ENCODE results near the gene OR2V1.
"Not testable (repeated sequence)": the region's sequence is repeated elsewhere in the genome, so short reads cannot be mapped to it uniquely, and the experiment has no call there.

Gene OR2V1

GRCh38 chr5:181127907-181128626 lies 2.9 kb downstream of the OR2V1 start:
- DNase-seq (ENCODE audit: low read depth) = no peak

DNA sequence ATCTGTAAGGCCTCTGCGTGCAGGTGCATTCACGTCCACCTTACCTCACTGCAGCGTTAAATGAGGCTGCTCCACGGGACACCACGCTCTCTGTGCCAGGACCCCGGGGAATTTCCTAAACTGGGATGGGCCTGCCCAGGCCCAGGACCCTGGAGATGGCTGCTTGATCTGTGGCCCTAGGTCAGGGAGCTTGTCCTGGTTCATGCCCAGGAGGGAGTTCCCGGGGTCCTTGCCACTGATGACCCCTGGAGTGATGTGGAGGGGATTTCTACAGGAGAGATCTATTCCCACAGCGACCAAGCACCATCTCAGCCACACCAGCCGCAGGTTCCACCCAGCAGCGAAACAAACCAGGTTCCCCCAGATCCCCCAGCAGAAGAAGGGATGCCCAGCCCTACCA lies 3.5 kb downstream of the OR2V1 start:
- DNase-seq (ENCODE audit: low read depth) = no peak

GRCh38 chr5:181126841-181127240 lies 4.1 kb downstream of the OR2V1 start:
- DNase-seq (ENCODE audit: low read depth) = no peak

DNA sequence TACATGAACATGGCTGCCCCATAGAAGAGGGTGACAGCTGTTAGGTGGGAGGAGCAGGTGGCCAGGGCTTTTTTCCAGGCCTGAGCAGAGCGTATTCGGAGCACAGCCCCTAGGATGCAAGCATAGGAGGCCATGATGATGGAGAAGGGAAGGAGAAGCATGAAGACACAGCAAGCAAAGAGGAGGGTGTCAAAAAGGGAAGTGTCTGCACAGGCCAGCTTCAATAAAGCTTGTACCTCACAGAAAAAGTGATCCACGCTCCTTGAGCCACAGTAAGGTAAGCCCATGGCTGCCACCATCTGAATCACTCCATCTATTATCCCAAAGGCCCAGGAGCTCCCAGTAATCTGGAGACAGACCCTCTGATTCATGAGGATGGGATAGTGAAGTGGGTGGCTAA lies 6.4 kb downstream of the OR2V1 start:
- DNase-seq (ENCODE audit: low read depth) = no peak

DNA sequence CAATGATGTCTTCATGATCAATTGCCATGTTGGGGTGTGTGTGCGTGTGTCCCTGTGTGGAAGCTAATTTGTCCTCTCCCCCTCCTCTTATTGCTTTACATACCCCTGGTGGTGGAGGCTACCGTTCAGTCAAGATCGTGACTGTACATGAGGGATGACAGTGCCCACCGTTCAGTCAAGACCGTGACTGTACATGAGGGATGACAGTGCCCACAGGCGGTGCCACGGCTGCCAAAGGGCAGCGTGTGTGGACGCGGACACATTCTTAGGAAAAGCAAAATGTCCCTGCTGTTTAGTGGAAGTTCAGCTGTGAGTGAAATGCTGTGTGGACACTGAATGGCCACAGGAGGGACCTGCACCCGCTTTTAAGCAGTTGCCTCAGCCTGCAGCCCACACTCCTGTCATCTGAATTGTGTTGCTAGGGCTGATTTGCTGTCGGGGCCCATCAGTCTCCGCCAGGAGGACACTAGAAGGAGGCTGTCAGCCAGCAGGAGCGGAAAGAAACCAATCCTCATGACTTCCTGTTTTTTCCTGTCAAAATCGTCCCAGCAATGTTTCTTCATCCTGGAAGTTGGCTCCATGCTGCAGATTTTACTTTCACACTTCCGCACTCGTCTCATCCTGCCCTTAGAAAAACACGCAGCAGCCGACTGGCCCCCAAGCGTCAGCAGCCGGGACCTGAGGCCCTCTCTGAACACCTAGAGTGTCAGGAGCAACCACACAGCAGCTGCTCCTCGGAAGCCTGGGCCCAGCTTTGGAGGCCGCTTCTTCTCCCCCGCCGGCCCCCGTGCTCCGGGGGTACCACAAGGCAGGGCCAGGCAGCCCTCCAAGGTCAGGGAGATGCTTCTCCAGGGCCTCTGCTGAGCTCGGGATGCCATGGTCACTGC lies 9.1 kb downstream of the OR2V1 start:
- DNase-seq (ENCODE audit: low read depth) = no peak

DNA sequence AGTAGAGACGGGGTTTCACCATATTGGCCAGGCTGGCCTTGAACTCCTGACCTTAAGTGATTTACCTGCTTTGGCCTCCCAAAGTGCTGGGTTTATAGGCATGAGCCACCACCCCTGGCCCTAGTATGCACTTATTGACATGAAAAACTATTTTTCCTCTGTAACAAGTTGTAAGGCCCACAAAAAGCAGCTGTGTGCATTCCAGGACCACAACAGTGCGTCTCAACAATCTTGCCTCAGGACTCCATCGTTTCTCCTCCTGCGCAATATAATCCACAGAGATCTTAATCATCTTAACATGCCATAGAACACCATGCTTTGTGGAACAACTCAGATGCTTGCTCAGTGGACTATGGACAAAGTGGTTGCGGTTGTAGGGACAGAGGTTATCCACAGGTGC lies 10.2 kb downstream of the OR2V1 start:
- no peak for DNase-seq (ENCODE audit: low read depth)

DNA sequence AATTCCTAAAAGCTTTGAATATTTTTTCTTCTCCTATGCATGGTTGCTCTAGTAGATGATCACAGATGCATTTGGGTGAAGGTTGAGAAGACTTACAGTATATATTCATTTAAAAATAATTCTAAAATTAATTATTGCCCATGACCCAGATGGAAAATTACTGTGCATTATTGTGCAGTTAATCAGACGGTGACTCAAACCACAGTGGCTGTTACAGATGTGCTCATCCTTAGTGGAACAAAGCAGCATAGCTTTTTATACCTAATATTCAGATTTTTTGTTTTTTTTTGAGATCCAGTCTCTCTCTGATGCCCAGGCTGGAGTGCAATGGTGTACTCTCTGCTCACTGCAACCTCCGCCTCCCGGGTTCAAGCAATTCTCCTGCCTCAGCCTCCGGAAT lies 10.7 kb downstream of the OR2V1 start:
- DNase-seq (ENCODE audit: low read depth) = no peak

DNA sequence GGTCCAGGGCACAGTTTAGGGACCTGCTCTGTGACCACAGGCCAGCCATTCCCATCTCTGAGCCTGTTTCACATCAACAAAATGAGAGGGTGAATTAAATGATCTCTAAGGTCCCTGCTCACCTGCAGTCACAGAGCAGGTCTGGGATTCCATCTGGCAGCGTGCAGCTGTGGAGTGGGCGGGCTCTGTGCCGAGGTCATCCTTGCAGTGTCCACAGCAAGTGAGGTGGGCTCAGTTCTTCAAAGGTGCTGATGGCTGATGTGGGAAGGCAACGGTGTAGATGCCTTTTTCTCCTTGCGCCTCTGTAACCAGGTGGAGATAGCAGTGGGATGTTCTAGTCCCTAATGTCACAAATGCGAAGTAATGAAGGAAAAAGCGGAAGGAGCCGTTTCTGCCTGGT lies 11.9 kb downstream of the OR2V1 start:
- DNase-seq (ENCODE audit: low read depth) = no peak

DNA sequence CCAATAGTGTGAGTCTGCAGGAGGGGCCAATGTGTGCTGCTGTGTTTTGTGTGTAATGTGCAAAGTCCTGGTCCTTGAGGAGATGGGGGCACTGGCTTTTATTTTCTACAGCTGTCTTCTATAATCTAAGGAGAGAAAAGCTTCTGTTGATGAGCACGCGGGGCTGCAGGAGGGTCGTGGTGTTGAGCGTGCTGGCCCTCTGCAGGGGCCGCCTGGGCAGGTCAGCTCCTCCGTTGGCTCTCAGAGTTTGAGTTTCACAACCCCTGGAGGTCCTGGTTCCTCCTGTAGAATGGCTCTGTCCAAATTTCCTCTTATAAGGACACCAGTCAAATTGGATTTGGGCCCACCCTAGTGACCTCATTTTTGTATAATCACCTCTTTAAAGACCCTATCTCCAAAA lies 12.6 kb downstream of the OR2V1 start:
- no peak for DNase-seq (ENCODE audit: low read depth)

DNA sequence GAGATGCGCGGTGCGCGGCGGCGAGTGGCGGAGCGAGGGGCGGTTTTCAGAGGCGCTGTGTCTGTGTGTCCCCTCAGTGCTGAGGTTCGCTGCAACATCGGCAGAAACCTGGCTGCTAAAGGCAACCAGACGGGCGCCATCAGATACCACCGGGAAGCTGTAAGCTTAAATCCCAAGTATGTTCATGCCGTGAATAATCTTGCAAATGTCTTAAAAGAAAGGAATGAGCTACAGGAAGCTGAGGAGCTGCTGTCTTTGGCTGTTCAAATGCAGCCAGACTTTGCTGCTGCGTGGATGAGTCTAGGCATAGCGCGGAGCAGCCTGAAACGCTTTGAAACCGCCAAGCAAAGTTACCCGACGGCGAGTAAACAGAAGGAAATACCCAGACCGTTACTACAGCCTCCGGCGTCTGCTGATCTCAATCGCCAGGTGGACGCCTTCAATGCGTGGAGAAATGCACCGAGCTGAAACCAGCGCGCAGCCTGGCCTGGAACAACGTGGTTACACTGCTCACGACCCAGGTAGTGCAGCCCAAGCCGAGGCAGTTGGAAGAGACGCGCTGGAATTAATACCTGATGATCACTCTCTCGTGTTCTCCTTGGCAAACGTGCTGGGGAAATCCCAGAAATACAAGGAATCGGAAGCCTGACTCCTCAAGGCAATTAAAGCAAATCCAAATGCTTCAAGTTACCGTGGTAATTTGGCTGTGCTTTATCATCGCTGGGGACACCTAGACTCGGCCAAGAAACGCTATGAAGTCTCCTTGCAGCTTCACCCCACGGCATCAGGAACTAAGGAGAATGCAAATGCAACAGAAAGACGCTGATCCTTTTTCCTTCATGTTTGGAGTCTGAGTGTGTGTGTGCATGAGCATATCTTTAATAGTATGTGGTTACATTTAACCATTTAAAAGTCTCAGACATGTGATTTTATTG lies 15.9 kb downstream of the OR2V1 start:
- DNase-seq (ENCODE audit: low read depth) = no peak

DNA sequence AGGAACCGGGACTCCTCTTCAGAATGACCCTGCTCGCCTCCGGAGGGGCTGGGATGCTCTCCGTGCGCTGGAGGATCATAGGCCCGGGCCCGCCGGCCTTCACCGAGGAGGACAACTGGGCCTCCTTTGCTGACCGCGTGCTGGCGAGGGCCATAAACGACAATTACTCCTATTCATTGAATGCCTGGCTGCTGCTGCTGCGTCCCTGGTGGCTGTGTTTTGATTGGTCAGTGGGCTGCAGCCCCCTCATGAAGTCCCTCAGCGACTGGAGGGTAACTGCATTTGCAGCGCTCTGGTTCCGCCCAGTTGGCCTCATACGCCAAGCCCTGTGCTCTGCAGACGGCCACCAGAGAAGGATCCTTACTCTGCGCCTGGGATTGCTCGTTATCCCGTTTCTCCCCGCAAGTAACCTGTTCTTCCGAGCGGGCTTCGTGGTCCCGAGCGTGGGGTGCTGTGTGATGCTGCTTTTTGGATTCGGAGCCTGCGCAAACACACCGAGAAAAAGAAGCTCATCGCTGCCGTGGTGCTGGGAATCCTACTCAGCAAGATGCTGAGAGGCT lies 16.6 kb downstream of the OR2V1 start:
- no peak for DNase-seq (ENCODE audit: low read depth)

DNA sequence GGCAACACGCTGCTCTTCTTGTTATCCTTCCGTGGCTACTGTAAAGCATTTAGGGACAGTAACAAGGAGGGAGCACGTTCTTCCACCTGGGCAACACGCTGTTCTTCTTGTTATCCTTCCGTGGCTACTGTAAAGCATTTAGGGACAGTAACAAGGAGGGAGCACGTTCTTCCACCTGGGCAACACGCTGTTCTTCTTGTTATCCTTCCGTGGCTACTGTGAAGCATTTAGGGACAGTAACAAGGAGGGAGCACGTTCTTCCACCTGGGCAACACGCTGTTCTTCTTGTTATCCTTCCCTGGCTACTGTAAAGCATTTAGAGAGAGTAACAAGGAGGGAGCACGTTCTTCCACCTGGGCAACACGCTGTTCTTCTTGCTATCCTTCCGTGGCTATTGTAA lies 17.4 kb downstream of the OR2V1 start:
- not testable (repeated sequence) for DNase-seq (ENCODE audit: low read depth)

DNA sequence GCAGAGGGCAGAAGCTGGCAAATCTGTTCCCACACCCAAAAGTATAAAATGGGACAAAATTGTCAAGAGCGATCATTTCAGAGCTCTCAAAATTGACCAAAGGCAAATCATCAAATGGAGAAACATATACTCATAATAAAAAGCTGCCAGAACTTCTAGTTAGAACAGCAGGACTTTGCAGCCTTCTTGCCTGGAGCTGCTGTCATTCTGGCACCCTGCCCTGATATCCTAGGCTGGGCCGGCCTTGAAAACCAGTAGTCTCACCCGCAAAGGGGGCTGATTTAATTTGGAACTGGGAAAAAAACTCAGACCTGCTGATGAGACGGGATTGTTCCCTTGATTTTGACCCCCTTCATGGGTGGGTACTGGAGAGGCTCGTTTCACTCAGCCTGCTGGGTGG lies 18.5 kb downstream of the OR2V1 start:
- no peak for DNase-seq (ENCODE audit: low read depth)

- no peak for DNase-seq (ENCODE audit: low read depth)
These were observed 20.0 kb downstream of the OR2V1 start for GRCh38 chr5:181111010-181111409.

DNA sequence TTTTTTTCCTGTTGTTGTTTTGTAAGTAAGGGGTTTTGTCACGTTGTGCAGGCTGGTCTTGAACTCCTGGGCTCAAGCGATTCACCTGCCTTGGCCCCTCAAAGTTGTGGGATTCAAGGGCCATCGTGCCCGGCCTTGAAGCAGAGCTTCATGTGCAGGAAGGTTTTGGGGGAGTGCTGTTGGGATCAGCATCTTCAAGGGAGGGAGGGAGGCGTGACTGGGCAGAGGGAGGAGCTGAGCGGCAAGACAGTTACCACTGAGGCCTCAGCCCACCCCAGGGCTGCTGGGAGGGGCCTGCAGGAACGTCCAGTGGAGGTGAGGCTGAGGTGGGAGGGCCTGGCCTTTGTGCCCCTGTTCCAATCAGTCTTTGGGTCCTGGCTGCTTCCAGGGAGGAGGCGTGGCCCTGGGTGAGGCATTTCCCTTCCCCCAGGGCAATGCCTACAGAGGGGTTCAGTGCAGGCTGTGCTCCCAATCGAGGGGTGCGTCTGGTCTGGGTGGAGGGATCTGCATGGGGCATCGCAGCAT lies 21.4 kb downstream of the OR2V1 start:
- no peak for DNase-seq (ENCODE audit: low read depth)

GRCh38 chr5:181108578-181109165 lies 22.3 kb downstream of the OR2V1 start:
- DNase-seq (ENCODE audit: low read depth) = no peak

DNA sequence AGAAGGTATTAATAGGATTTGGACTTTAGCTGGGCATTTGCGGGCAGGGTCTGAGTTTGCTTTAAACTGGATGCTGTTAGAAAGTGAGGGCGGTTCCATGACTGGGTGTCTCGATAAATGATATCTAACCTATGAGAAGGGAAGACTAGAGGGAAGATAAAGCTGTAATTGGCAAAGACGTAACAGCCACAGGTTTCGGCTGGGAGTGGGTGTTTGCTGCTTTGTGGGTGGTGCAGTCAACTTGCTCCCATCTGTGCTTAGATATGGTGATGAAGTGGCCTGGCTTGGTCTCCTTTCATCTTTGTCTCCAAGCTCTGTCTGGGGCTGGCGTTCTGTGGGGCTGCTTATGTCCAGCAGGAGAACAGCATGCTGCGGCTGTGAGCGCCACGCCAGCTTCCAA lies 23.3 kb downstream of the OR2V1 start:
- DNase-seq (ENCODE audit: low read depth) = no peak

DNA sequence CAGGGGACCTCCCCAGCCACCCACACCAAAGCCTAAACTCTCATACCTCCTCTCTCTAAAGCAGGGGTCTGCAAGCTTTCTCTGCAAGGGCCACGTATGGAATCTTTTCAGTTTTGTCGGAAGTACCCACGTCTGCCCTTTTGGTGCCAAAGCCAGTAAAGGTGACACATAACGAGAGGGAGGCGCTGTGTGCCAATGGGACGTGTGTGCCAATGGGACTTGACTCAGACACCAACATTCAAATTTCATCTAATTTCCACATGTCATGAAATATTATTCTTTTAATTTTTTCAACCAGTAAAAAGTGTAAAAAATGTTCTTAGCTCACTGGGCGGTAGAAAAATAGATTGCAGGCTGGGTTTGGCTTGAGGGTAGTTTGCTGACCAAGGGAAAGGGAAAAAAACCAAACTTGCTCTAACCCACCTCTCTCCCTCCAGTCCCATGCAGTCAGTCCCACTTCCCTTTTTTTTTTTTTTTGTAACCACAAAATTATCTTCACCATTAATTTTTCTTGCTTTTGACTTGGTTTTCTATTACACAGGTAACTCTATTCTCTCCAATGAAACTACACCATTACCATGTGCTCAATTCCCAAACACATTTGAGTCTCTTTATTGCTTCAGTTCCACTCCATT lies 25.5 kb downstream of the OR2V1 start:
- no peak for DNase-seq (ENCODE audit: low read depth)

- DNase-seq (ENCODE audit: low read depth) = not testable (repeated sequence)
These were observed 26.2 kb downstream of the OR2V1 start for GRCh38 chr5:181104606-181105390.

GRCh38 chr5:181104259-181104568 lies 26.8 kb downstream of the OR2V1 start:
- DNase-seq (ENCODE audit: low read depth) = not testable (repeated sequence)
